NCI-H2196 (cell line): ENCODE measurements around the gene EVI2A.
"Not testable (repeated sequence)": the region's sequence is repeated elsewhere in the genome, so short reads cannot be mapped to it uniquely, and the experiment has no call there.

ENCODE experiments used
- DNase-seq: peaks from one replicate; lab custom pipeline; 2025; ENCODE audit not compliant: unreplicated experiment; lab: John Stamatoyannopoulos, UW

Gene EVI2A, protein sequence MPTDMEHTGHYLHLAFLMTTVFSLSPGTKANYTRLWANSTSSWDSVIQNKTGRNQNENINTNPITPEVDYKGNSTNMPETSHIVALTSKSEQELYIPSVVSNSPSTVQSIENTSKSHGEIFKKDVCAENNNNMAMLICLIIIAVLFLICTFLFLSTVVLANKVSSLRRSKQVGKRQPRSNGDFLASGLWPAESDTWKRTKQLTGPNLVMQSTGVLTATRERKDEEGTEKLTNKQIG

DNA sequence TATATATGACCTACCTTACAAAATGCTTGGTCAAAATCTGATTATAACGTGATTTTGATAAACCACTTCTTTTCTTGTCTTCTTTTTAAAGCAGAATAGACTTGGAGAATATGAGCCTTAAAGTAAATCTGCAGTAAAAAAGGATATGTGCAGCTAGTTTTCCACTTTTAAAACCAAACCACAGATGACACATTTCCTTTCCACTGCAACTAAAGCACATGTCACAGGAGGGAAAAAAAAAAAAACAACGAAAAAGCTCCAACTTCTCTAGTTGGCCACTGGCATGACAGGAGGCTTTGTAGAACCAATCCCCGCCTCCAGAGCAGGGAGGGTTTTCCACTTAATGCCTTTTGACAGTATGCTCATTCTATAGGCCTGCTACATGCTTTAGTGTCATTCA lies at the start of gene EVI2A:
TSS of gene EVI2A (minus strand) at position 142 of the 400 bp plus-strand sequence. CDS start 2,609 bp downstream, outside the sequence.
- no peak for DNase-seq

DNA sequence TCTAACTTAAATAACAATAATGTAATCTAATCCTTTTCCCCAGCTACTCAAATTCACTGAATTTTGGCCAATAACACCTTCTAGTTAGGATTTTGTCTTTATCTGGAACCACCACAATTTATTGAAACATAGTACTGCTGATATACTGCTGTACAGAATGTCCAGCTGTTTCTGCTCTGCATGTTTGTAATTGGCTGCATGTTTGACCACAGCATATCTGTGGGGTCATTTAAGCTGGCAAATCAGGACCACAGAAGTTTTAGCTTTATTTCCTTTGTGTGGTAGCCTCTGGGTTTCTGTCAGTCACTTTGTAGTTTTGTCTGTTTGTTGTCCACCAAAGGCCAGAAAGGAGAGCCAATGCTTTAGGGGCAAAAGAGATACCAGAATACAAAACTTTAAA lies 47.8 kb upstream of the EVI2A start:
- no peak for DNase-seq

DNA sequence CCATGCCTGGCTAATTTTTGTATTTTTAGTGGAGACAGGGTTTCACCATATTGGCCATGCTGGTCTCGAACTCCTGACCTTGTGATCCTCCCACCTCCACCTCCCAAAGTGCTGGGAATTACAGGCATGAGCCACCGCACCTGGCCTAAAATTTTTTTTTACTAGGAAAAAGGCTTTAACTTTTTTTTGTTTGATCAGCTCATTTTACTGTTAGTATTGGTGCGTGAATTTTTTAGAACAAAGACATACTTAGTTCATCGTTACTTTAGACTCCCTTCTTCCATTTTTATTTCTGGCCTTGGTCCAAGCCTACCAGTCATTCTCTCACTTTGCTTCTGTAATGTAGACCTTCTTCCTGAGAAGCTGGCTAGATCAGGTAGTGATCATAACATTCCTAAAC lies 44.7 kb upstream of the EVI2A start:
- DNase-seq, result no peak

DNA sequence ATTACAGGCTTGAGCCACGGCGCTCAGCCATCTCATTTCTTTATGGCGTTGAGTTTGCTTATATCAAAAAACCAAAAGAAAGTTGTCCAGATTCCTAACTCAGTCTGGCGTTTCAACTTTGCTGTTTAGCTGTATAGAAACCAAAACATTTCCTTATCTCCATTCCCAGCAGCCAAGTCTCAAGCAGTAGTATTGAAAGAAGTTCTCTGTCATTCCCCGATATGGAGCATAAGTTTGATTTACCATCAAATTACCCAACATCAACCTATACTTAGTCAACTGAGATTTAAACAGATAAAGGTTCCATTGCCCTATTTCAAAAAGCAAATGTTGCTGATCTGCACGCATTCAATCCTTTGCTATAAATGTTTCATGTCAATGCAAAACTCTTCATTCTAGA lies 42.6 kb upstream of the EVI2A start:
- DNase-seq, result no peak

DNA sequence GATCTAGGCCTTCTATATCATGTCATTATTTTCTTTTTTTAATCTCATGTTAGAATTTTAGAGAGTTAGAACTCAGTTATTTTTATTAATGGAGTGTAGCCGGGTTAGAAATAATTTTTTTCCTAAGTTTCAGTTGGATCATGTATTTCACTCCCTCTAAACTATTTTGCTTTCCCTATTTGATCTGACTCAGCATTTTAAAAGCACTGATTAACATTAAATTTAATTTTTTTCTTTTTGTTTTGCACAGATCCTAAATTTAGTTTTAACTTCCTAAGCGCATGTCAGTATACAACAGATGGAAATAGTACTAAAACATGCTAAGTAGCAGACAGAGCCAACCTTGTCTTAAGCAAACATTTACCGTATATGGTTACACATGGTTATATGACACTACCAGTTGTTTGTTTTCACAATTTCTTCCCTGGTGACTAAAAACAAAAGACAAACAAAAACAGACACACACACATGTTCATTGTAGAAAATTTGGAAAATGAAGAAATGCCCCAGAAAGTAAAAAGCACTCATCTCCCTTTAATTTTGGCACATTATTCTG lies 36.5 kb upstream of the EVI2A start:
- DNase-seq, result peak; percentile 3

DNA sequence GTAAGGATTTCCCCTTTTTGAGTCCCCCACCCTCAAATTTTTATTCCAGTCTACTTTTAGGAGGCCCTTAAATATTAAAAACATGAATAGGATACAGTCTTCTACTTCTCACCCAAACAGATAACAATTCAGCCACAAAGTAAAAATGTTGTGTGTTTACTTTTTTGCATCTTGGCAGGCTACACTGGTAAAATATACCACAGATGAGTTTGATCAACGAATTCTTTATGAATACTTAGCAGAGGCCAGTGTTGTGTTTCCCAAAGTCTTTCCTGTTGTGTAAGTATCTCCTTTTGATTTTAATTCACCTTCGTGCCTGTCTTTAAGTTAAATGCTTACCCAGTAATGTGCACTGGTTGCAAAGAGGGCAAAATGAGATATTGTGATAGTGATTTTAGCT lies 35.7 kb upstream of the EVI2A start:
- DNase-seq, result no peak

DNA sequence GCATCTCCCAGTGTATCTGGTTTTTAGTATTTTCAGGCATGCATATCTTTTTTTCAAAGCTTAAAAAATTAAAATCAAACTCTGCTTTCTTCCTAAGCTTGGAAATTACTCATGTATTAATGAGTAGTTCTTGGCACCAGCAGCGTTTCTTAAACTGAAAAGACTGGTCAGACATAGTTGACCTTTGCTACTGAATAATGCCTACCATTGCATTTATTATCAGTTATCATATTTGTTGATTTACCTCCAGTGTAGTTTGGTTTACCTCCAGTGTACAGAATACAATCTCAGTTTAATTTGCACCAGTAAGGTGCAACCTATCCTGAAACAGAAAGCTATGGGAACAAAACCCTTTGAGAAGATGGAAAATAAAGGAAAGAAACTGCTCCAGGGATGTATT lies 34.5 kb upstream of the EVI2A start:
- DNase-seq, result no peak

DNA sequence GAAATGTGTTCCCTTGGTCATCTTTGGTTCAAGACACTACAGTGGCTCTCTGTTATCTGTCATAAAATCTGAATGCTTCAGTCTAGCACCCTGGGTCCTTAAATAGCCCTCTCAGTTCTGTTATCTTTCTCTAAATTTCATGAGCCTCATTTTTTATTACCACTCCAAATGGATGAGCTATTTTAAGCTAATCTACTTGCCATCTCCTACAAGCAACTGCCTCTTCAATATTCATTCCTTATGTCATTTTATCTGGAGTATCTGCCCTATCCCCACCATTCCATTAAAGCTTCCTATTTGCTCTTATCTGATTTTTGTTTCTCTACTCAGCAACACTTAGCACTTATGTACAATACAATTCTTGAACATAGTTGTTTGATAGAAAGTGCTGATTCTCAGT lies 28.0 kb upstream of the EVI2A start:
- DNase-seq, result no peak

DNA sequence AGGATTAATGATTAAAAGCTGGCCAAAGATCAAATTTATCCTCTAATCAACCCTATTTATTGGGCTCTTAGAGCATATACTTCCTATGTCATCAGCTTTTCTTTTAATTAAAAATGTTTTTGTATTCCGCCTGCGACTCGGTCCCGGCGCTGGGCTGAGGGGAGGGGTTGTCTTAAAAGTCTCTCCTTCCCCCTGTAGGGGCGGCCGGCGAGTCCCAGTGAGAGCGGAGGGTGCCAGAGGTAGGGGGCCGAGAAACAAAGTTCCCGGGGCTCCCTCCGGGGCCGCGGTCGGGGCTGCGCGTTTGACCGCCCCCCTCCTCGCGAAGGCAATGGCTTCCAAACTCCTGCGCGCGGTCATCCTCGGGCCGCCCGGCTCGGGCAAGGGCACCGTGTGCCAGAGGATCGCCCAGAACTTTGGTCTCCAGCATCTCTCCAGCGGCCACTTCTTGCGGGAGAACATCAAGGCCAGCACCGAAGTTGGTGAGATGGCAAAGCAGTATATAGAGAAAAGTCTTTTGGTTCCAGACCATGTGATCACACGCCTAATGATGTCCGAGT lies 23.8 kb upstream of the EVI2A start:
- DNase-seq, result not testable (repeated sequence)

DNA sequence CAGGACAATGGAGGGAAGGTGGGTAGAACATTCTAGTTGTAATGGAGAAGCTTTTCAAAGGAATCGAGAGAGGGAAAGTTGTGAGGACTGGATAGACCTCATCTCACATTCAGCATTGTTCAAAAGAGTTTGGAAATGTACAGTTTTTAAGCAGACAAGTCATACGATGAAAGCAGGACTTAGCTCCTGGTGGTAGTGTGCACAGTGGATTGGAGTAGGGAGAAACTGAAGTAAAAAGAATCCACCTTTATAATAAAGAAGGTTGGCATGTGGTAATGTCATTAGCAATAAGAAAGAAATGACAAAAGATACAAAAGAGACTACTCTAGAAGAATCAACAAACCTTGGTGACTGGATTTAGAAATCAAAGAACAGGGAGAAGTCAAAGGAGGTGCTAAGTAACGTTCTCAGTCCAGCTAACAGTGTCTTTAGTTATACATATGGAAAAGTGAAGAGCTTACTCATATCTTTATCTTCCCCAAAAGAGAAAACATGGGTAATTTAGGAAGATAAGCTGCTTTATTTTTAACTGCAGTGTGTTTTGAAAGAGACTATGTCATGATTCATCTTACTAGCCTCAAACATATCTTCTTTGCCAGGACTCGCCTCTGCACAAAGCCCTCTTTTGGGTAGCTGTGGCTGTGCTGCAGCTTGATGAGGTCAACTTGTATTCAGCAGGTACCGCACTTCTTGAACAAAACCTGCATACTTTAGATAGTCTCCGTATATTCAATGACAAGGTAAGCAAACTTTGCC lies 18.7 kb upstream of the EVI2A start:
- no peak for DNase-seq

DNA sequence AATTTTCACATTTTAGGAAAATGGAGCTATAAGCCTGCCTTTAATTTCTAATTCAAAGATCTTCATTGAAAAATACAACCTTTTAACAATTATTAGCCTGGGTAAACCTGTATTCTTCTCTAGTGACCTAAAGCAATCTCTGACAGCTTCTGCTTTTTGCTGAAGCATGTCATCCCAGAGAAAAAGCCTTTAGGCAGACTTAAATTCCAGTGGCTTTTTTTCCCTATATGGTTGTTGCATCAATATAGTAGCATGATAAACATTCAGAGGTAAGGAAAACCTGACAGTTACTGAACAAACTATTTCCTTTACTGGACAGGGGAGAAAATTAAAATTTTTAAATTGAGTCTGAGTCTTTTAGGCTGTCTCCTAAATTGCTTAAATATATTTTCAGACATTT lies 7.8 kb upstream of the EVI2A start:
- no peak for DNase-seq

DNA sequence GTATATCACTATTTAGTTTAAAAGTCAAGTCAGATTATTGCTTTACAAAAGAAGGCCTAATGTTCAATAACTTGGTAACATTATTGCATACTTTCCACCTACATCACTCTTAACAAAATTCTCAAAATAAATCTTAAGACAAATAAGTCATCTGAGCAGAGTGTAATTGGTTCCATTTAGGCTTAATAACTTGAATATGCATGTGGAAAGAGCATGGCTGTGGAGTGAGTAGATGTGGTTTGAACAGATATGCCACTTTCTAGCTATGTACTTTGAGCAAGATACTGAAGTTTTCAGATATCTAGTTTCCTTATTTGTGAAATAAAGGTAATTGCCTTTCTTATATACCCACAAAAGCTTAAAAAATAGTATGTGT lies 6.7 kb upstream of the EVI2A start:
- DNase-seq, result no peak

DNA sequence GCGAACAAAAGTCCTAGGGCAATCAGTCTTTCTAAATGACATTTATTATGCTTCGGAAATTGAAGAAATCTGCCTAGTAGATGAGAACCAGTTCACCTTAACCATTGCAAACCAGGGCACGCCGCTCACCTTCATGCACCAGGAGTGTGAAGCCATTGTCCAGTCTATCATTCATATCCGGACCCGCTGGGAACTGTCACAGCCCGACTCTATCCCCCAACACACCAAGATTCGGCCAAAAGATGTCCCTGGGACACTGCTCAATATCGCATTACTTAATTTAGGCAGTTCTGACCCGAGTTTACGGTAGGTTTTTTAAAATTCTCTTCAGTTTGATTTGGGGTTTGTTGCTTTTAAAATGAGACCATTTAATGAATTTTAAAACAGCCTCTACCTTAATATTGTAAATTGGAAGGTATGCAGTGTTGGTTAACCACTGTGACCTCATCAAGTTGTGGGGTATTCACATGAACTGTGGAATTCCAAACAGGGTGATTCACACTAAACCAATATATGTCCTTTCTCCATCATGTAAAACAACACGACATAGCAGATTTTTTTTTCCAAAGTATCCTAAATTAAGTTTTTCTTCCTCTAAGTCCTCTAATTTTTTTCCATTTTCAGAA lies 6.2 kb upstream of the EVI2A start:
- no peak for DNase-seq

DNA sequence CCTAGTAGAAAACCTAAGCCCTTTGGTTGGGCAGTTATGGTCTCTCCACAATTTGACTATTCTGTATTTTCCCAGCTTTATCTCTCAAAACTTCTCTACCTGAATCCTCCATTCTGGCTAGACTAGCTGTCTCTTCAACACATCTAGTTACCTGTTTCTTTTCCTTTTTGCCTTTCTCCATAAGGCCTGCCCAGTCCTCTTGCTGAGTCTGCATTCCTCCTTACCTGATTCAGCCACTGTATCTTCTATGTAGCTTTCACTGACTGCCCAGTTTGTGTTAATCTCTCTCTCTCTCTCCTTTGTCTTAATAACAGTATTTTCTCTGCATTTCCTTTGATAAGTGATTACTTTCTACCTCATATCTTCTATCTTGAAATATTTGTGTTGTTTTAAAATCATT lies 2.1 kb upstream of the EVI2A start:
- DNase-seq, result no peak

DNA sequence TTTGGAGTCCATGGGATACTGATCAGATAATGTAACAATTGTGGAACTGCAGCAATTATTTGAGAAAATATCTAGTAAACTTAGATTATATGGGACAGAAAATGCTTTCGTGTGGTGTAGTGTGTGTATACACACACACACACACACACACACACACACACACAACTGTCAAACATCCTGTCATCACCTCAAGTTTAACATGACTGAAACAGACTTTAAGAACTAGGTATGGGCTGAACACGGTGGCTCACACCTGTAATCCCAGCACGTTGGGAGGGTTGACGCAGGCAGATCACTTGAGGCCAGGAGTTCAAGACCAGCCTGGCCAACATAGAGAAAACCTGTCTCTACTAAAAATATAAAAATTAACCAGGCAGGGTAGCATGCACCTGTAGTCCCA lies 544 bp upstream of the EVI2A start:
- no peak for DNase-seq

DNA sequence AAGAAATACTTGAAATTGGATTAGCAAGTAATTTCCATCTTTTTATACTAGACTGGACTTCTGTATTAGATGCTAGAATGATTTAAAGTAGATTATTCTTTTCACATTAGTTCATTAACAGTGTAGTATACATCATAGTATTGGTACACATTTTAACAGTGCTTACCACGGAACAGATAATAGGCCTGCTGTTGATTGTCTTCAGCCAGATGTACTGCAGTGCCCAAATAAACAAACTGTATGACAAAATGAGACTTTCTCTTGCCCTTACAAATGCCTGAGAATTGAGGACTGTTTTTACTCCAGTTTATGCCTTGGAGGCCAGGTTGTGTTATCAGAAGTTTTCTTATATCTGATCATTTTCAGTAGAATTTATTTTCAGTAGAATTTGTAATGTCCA lies 631 bp downstream of the EVI2A start:
- DNase-seq, result no peak

DNA sequence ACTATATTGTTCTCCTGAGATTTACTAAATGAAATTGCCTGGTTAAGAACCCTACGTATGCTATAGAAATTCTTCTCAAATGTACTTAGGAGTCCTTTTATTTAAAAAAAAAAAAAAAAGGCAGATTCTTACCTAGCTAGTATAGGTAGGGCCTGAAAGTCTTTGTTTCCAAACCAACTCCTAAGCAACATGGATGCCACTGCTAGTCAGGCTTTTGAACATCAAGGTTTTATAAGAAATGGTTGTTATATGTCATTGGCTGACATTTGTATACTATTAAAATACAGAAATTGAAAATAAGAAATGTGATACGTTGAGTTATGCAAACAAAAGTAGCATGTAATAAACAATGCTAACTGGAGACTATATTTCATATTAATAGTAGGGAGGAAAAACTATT lies 1.2 kb downstream of the EVI2A start:
- no peak for DNase-seq

DNA sequence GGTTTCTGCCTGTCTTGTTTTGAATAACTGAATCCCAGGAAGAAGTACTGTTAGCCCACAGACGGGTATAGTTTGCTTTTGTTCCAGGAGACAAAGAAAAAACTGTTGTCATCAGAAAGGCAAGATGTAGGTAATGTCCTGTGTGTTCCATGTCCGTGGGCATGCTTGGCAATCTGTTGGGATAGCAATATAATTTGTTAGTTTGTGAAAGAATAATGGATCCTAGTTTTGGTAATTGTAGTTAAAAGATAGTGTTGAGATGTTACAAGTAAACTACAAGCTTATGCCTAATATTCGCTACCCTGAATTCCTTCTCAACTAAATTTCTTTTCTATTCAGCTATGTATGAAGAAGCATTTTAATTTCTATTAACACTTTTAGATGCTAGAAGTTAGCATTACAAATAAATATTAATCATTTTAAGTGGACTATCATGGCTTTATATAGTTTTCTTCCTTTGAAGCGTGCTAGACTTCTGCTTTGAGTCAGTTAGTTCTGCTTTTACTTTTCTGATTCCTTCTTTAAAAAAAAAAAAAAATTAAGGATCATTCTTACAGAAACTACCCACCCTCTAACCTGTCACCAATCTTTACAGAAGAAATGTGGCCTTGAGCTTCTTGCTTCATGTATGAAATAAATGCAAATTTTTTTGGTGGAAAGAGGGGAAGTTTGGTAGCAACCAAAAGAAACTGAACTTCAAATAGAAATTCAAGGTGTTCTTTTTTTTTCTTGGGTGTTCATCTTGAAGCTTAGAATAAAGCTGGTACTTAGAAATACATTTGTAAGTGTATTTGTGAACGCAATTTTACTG lies 2.4 kb downstream of the EVI2A start:
- DNase-seq, result no peak

DNA sequence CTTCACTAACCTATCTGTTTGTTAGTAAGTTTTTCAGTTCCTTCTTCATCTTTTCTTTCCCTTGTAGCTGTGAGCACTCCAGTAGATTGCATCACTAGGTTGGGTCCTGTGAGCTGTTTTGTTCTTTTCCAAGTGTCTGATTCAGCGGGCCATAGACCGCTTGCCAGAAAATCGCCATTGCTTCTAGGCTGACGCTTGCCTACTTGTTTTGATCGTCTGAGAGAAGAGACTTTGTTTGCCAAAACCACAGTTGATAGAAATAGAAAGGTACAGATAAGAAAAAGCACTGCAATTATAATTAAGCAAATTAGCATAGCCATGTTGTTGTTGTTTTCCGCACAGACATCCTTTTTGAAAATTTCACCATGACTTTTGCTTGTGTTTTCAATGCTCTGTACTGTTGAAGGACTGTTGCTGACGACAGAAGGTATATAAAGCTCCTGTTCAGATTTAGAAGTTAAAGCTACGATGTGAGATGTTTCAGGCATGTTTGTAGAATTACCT lies 3.1 kb downstream of the EVI2A start:
- DNase-seq, result peak; percentile 5

DNA sequence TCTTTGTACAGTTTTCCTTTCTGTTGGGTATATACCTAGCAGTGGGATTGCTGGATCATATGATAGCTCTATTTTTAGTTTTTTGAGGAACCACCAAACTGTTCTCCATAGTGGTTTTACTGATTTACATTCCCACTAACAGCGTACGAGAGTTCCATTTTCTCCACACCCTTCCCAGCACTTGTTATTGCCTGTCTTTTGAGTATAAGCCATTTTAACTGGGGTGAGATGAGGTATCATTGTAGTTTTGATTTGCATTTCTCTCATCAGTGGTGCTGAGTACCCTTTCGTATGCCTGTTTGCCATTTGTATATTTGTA lies 6.7 kb downstream of the EVI2A start:
- DNase-seq, result no peak
